ENCODE measurements around the gene SMYD2. TPM values are rescaled to one million over a fixed set of nuclear protein-coding genes. Genes with fewer than 3 reads are reported as not detected.

The SMYD2 gene
- polyA plus RNA-seq, 1 donor from 2014 or later, result 36.9 TPM

DNA sequence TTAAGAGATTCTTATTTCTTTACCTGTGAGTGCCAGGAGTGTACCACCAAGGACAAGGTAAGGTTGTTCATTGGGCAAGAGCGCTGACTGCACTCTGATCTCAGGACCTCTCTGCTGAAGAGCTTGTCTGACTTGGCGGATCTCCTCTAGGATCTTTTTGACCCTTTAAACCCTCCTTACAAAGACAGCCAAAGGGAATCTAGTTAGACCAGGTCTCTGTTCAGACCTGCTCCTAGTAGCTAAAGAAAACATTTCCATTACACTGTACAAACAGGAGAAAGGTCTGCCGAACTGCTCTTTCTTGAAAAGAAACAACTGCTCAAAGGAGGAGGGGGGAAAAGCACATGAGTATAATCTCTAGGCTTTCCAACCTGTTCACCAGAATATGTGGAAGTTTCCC is 49.3 kb downstream of the SMYD2 start:
- TF ChIP-seq TAF1 (IDR thresholded peaks at IDR 0.05; ENCODE audit: low read depth), result no peak
- TF ChIP-seq POLR2AphosphoS5 (IDR thresholded peaks at IDR 0.05), result no peak
- TF ChIP-seq SMC3 (conservative IDR thresholded peaks at IDR 0.05; ENCODE audit: poor library complexity), result no peak
- TF ChIP-seq, protein P1, sequence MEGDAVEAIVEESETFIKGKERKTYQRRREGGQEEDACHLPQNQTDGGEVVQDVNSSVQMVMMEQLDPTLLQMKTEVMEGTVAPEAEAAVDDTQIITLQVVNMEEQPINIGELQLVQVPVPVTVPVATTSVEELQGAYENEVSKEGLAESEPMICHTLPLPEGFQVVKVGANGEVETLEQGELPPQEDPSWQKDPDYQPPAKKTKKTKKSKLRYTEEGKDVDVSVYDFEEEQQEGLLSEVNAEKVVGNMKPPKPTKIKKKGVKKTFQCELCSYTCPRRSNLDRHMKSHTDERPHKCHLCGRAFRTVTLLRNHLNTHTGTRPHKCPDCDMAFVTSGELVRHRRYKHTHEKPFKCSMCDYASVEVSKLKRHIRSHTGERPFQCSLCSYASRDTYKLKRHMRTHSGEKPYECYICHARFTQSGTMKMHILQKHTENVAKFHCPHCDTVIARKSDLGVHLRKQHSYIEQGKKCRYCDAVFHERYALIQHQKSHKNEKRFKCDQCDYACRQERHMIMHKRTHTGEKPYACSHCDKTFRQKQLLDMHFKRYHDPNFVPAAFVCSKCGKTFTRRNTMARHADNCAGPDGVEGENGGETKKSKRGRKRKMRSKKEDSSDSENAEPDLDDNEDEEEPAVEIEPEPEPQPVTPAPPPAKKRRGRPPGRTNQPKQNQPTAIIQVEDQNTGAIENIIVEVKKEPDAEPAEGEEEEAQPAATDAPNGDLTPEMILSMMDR (IDR thresholded peaks at IDR 0.05; ENCODE audit: poor library complexity, severe bottlenecking), result no peak
- no peak for TF ChIP-seq MXI1 (conservative IDR thresholded peaks at IDR 0.05; ENCODE audit: poor library complexity, severe bottlenecking)
- TF ChIP-seq EZH2 (IDR thresholded peaks at IDR 0.05; ENCODE audit: borderline replicate concordance, insufficient read depth, low read length, poor library complexity, severe bottlenecking), result no peak
- no peak for TF ChIP-seq EP300 (conservative IDR thresholded peaks at IDR 0.05; ENCODE audit: poor library complexity, severe bottlenecking)
- TF ChIP-seq RAD21 (conservative IDR thresholded peaks at IDR 0.05), result no peak
- no peak for TF ChIP-seq REST (IDR thresholded peaks at IDR 0.05; ENCODE audit: borderline replicate concordance)
- H3K27ac ChIP-seq (ENCODE audit: low read length), result no peak overlapping the region
- no peaks in the 10 kb centered on the region for H3F3A ChIP-seq (ENCODE audit: insufficient read depth, low read length, poor library complexity, severe bottlenecking)
- H3K36me3 ChIP-seq (ENCODE audit: insufficient read depth, low read length), result no peaks in the 10 kb centered on the region
- no peak overlapping the region for H3K4me3 ChIP-seq (ENCODE audit: low read length)
- H3K4me2 ChIP-seq (ENCODE audit: low read length), result no peak overlapping the region
- H3K9ac ChIP-seq (ENCODE audit: low read length), result no peak overlapping the region
- no peak overlapping the region for H2AFZ ChIP-seq (ENCODE audit: low read depth, low read length)
- no peaks in the 10 kb centered on the region for H4K20me1 ChIP-seq (ENCODE audit: insufficient read depth)
- no peaks in the 10 kb centered on the region for H3K79me2 ChIP-seq (replicated peaks; ENCODE audit: insufficient read depth, low read length)
- H3K9me2 ChIP-seq (ENCODE audit: insufficient read depth, low read length), result no peaks in the 10 kb centered on the region
- H3K27me3 ChIP-seq (ENCODE audit: insufficient read depth, low read depth, low read length), result no peaks in the 10 kb centered on the region
- no peaks in the 10 kb centered on the region for H3K9me3 ChIP-seq (ENCODE audit: low read length)

DNA sequence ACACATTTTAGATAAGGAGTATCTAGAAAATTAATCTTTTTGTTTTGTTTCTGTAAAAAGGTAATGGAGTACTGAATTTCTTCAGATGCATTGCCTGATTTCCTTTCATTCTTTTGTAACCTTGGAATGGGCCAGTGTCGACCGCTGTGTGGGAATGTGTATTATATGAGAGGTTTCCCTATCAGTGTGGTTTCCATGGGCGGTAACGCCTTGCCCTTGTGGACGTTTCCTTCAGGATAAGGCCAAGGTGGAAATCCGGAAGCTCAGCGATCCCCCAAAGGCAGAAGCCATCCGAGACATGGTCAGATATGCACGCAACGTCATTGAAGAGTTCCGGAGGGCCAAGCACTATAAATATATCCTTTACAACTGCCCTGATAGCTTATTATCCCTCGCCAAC is 49.8 kb downstream of the SMYD2 start:
- Histone ChIP-seq H3K27ac (ENCODE audit: low read length) (no peak overlapping the region), H3K36me3 (ENCODE audit: insufficient read depth, low read length) (no peaks in the 10 kb centered on the region), H3F3A (ENCODE audit: insufficient read depth, low read length, poor library complexity, severe bottlenecking) (no peaks in the 10 kb centered on the region), H3K79me2 (replicated peaks; ENCODE audit: insufficient read depth, low read length) (no peaks in the 10 kb centered on the region), H3K9me2 (ENCODE audit: insufficient read depth, low read length) (no peaks in the 10 kb centered on the region), H3K9me3 (ENCODE audit: low read length) (no peaks in the 10 kb centered on the region), H3K4me2 (ENCODE audit: low read length) (no peak overlapping the region), H2AFZ (ENCODE audit: low read depth, low read length) (no peak overlapping the region), H3K4me3 (ENCODE audit: low read length) (no peak overlapping the region), H4K20me1 (ENCODE audit: insufficient read depth) (no peaks in the 10 kb centered on the region), H3K27me3 (ENCODE audit: insufficient read depth, low read depth, low read length) (no peaks in the 10 kb centered on the region), H3K9ac (ENCODE audit: low read length) (no peak overlapping the region)
- TF ChIP-seq REST (IDR thresholded peaks at IDR 0.05; ENCODE audit: borderline replicate concordance) (no peak), EZH2 (IDR thresholded peaks at IDR 0.05; ENCODE audit: borderline replicate concordance, insufficient read depth, low read length, poor library complexity, severe bottlenecking) (no peak), MXI1 (conservative IDR thresholded peaks at IDR 0.05; ENCODE audit: poor library complexity, severe bottlenecking) (no peak), RAD21 (conservative IDR thresholded peaks at IDR 0.05) (no peak), POLR2AphosphoS5 (IDR thresholded peaks at IDR 0.05) (no peak), SMC3 (conservative IDR thresholded peaks at IDR 0.05; ENCODE audit: poor library complexity) (no peak), EP300 (conservative IDR thresholded peaks at IDR 0.05; ENCODE audit: poor library complexity, severe bottlenecking) (no peak), TAF1 (IDR thresholded peaks at IDR 0.05; ENCODE audit: low read depth) (no peak)
- TF ChIP-seq, protein P1 (IDR thresholded peaks at IDR 0.05; ENCODE audit: poor library complexity, severe bottlenecking), result no peak

Data from neural cell (in vitro differentiated cells).